ENCODE data around the gene ACTL6B. TPM values are rescaled to one million over a fixed set of nuclear protein-coding genes. Genes with fewer than 3 reads are reported as not detected.

The ACTL6B gene
- polyA plus RNA-seq, 1 donor (not counting 4 experiments of a cell fraction or from before 2014, with no cell fraction given): not detected

DNA sequence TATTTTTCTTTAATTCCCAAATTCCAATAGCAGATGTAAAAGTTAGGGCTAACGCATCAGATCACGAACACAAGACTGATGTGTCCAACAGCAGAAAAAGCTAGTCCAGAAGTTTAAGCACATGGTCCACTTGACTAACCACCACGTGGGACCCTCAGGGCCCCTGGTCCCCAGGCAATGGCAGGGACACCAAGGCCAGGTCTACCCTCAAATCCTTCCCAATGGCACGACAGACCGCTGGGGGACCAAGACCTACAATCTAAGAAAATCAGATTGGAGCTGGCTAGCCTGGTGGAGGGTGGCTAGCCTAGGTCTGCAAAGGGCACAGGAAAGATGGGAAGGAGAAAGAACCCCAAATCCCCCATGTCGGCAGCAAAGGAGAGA is 36.3 kb upstream of the ACTL6B start:
- no peaks in the 10 kb centered on the region for H3K9me1 ChIP-seq (ENCODE audit: control insufficient read depth, extremely low read depth, insufficient read depth, low read length)
- H3K27me3 ChIP-seq (ENCODE audit: control insufficient read depth, extremely low read depth, insufficient read depth, low read length): no peaks in the 10 kb centered on the region
- H3K36me3 ChIP-seq (ENCODE audit: control insufficient read depth in 2 of 2, extremely low read depth in 1 of 2, insufficient read depth in 2 of 2, low read length in 2 of 2): peaks cover 6 to 8% of the 10 kb centered on the region in 2 experiments
- DNase-seq (ENCODE audit: low read depth, low spot score) (no peak), FAIRE-seq (no peak)
- H3K27ac ChIP-seq (ENCODE audit: control insufficient read depth, insufficient read depth, low read length): no peak overlapping the region
- peaks cover 13% of the 10 kb centered on the region for H3K4me1 ChIP-seq (ENCODE audit: control insufficient read depth, extremely low read depth, insufficient read depth, low read length)
- H4K20me1 ChIP-seq (ENCODE audit: control insufficient read depth, extremely low read depth, insufficient read depth, low read length): peaks cover 14% of the 10 kb centered on the region
- TF ChIP-seq, protein P1, sequence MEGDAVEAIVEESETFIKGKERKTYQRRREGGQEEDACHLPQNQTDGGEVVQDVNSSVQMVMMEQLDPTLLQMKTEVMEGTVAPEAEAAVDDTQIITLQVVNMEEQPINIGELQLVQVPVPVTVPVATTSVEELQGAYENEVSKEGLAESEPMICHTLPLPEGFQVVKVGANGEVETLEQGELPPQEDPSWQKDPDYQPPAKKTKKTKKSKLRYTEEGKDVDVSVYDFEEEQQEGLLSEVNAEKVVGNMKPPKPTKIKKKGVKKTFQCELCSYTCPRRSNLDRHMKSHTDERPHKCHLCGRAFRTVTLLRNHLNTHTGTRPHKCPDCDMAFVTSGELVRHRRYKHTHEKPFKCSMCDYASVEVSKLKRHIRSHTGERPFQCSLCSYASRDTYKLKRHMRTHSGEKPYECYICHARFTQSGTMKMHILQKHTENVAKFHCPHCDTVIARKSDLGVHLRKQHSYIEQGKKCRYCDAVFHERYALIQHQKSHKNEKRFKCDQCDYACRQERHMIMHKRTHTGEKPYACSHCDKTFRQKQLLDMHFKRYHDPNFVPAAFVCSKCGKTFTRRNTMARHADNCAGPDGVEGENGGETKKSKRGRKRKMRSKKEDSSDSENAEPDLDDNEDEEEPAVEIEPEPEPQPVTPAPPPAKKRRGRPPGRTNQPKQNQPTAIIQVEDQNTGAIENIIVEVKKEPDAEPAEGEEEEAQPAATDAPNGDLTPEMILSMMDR (optimal IDR thresholded peaks at IDR 0.05 in 1 of 3, IDR thresholded peaks at IDR 0.05 in 1 of 3, conservative IDR thresholded peaks at IDR 0.05 in 1 of 3; ENCODE audit: extremely low read depth in 1 of 3, insufficient read depth in 2 of 3, low read length in 3 of 3): no peak
- TF ChIP-seq EZH2 (IDR thresholded peaks at IDR 0.05; ENCODE audit: low read length): no peak
- H3K4me3 ChIP-seq (ENCODE audit: control insufficient read depth in 2 of 3, extremely low read depth in 1 of 3, insufficient read depth in 2 of 3, low read depth in 1 of 3, low read length in 3 of 3): peak overlapping the region; percentile 73 to 87 (median 80)
- H2AFZ ChIP-seq (ENCODE audit: control insufficient read depth, low read length): no peak overlapping the region
- no peaks in the 10 kb centered on the region for H3K9me3 ChIP-seq (ENCODE audit: control insufficient read depth, low read depth, low read length)
- peak overlapping the region; percentile 86 for H3K9ac ChIP-seq (ENCODE audit: control insufficient read depth, extremely low read depth, insufficient read depth, low read length)
- dilution Hi-C loops (cut with MboI; ENCODE audit: extremely low pct_ligation_motif_present, low sequenced_read_pairs): no loop called here
- peak overlapping the region; percentile 73 for H3K4me2 ChIP-seq (ENCODE audit: control insufficient read depth, extremely low read depth, insufficient read depth, low read depth, low read length)
- peaks cover 48% of the 10 kb centered on the region for H3K79me2 ChIP-seq (ENCODE audit: control insufficient read depth, insufficient read depth, low read length)

DNA sequence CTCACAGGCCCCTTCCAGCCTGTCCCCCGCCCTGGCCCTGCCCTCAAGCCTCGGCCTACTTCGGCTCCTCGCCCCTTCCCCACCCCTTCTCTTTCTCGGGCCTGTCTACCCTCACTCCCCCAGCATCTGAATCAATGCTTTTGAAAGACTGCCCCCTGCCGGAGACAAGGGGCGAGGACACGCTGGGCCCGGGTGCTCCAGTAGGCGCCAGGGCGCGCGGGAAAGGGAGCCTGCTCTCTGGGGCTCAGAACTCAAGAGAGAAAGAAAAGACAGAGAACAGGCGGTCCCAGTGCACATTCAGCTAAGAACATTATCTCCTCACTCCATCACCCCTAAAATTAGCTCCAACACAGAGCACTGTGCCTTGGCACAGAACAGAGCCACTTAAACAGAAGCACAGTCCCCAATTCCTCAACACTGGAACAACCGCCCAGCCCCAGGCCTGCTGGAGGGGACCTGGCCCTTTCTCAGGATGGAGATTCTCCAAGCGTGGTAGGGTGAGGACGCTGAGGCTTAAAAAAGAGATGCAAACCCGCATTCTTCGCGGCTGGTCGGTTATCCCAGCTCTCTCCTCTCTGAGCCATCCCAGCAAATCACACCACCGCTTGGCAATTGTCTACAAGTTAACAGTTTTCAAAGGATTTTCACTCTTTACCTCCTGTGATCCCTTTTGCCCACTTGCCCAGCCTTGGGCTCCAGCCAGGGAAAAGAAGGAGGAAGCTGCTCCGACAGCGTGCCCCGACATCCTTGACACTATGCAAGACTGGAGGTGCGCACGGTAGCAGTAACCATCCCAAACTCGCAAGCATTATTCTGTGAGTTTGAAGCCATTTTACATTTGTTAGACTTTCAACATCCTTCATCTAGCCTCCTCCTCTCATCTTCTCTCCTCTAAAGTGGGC is 35.7 kb upstream of the ACTL6B start:
- TF ChIP-seq EZH2 (IDR thresholded peaks at IDR 0.05; ENCODE audit: low read length): no peak
- TF ChIP-seq, protein P1 (optimal IDR thresholded peaks at IDR 0.05 in 1 of 3, IDR thresholded peaks at IDR 0.05 in 1 of 3, conservative IDR thresholded peaks at IDR 0.05 in 1 of 3; ENCODE audit: extremely low read depth in 1 of 3, insufficient read depth in 2 of 3, low read length in 3 of 3): peak; percentile 72 to 92 (median 82)
- H3K9me3 ChIP-seq (ENCODE audit: control insufficient read depth, low read depth, low read length): no peaks in the 10 kb centered on the region
- DNase-seq (ENCODE audit: low read depth, low spot score) (no peak), FAIRE-seq (peak; percentile 20)
- H4K20me1 ChIP-seq (ENCODE audit: control insufficient read depth, extremely low read depth, insufficient read depth, low read length): peaks cover 14% of the 10 kb centered on the region
- peaks cover 13% of the 10 kb centered on the region for H3K4me1 ChIP-seq (ENCODE audit: control insufficient read depth, extremely low read depth, insufficient read depth, low read length)
- peaks cover 6 to 8% of the 10 kb centered on the region in 2 experiments for H3K36me3 ChIP-seq (ENCODE audit: control insufficient read depth in 2 of 2, extremely low read depth in 1 of 2, insufficient read depth in 2 of 2, low read length in 2 of 2)
- peaks cover 48% of the 10 kb centered on the region for H3K79me2 ChIP-seq (ENCODE audit: control insufficient read depth, insufficient read depth, low read length)
- no peaks in the 10 kb centered on the region for H3K27me3 ChIP-seq (ENCODE audit: control insufficient read depth, extremely low read depth, insufficient read depth, low read length)
- H3K9ac ChIP-seq (ENCODE audit: control insufficient read depth, extremely low read depth, insufficient read depth, low read length): peak overlapping the region; percentile 31
- peak overlapping the region in 2 of 3 experiments; percentile 38 to 87 for H3K4me3 ChIP-seq (ENCODE audit: control insufficient read depth in 2 of 3, extremely low read depth in 1 of 3, insufficient read depth in 2 of 3, low read depth in 1 of 3, low read length in 3 of 3)
- H3K4me2 ChIP-seq (ENCODE audit: control insufficient read depth, extremely low read depth, insufficient read depth, low read depth, low read length): peak overlapping the region; percentile 73
- no peaks in the 10 kb centered on the region for H3K9me1 ChIP-seq (ENCODE audit: control insufficient read depth, extremely low read depth, insufficient read depth, low read length)
- dilution Hi-C loops (cut with MboI; ENCODE audit: extremely low pct_ligation_motif_present, low sequenced_read_pairs): no loop called here
- H3K27ac ChIP-seq (ENCODE audit: control insufficient read depth, insufficient read depth, low read length): peak overlapping the region; percentile 31
- H2AFZ ChIP-seq (ENCODE audit: control insufficient read depth, low read length): no peak overlapping the region
